Gastroesophageal sphincter (tissue), 3 donors: Measurements from ENCODE around the gene AACS.

ENCODE experiments used
- EP300 ChIP-seq: sonication (generic); formaldehyde crosslinking; IDR thresholded peaks from one replicate; pipeline ENCODE4 v1.6.1; 2017; ENCODE audit warnings: antibody characterized with exemption, mild to moderate bottlenecking
- POLR2A ChIP-seq, 2 donors: fragments of 450-650 bp; IDR thresholded peaks; one replicate each; pipeline ENCODE4 v1.6.1; 2017; ENCODE audit warnings: antibody characterized with exemption in 2 of 2, mild to moderate bottlenecking in 2 of 2, moderate library complexity in 1 of 2
- POLR2AphosphoS5 ChIP-seq: sonication (generic); formaldehyde crosslinking; IDR thresholded peaks from one replicate; pipeline ENCODE4 v1.6.1; 2017; ENCODE audit warnings: antibody characterized with exemption
- TF ChIP-seq, protein P1 (sequence below), 4 experiments: fragments of 200-600 bp in 2 of 4; fragments of 450-650 bp in 2 of 4; sonication (generic) in 1 of 4; IDR thresholded peaks; one replicate each; pipeline ENCODE4 v1.5.1; 2017 to 2019; ENCODE audit warnings: antibody characterized with exemption in 4 of 4, mild to moderate bottlenecking in 2 of 4, moderate library complexity in 2 of 4

DNA sequence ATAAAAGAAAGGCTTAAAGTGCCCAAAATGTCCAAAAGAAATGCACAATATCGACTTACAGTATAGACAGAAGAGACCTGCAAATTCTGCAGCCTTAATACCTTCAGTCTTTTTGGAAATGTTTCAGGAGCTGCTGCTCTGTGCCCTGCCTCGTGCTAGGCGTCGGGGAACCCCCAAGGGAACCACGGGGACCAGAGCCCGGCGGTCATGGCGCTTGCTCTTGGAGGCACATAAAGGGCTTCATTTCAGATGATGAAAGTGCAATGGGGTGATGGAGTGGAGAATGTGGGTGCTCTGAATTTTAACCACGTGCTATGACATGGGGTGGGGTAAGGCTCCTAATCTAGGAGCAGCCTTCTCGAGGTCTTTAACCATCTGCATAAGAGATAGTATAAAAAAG, 14.8 kb upstream of the AACS start:
- TF ChIP-seq POLR2A (IDR thresholded peaks at IDR 0.05) (no peak), POLR2AphosphoS5 (no peak), EP300 (no peak)
- TF ChIP-seq, protein P1, sequence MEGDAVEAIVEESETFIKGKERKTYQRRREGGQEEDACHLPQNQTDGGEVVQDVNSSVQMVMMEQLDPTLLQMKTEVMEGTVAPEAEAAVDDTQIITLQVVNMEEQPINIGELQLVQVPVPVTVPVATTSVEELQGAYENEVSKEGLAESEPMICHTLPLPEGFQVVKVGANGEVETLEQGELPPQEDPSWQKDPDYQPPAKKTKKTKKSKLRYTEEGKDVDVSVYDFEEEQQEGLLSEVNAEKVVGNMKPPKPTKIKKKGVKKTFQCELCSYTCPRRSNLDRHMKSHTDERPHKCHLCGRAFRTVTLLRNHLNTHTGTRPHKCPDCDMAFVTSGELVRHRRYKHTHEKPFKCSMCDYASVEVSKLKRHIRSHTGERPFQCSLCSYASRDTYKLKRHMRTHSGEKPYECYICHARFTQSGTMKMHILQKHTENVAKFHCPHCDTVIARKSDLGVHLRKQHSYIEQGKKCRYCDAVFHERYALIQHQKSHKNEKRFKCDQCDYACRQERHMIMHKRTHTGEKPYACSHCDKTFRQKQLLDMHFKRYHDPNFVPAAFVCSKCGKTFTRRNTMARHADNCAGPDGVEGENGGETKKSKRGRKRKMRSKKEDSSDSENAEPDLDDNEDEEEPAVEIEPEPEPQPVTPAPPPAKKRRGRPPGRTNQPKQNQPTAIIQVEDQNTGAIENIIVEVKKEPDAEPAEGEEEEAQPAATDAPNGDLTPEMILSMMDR (IDR thresholded peaks at IDR 0.05): no peak
